Endodermal cell (in vitro differentiated cells): ENCODE data around the gene PCCA. TPM values are rescaled to one million over a fixed set of nuclear protein-coding genes. Genes with fewer than 3 reads are reported as not detected.
A peak's percentile ranks its signal among the peaks of the same experiment; 100 is the strongest.

Source experiments
- DNase-seq: peaks from one replicate; pipeline ENCODE4 v3.0.0-alpha.2; 2017
- H3K27ac ChIP-seq: 2 replicates; pipeline ENCODE4 v1.5.1; 2013; ENCODE audit warnings: mild to moderate bottlenecking, low read depth, low read length, moderate library complexity
- H3K27me3 ChIP-seq: 2 replicates; pipeline ENCODE4 v1.6.1; 2013; ENCODE audit warnings: mild to moderate bottlenecking, low read length, moderate library complexity; ENCODE audit not compliant: insufficient read depth, control insufficient read depth, poor library complexity, severe bottlenecking
- H3K36me3 ChIP-seq: 2 replicates; pipeline ENCODE4 v1.7.0; 2013; ENCODE audit warnings: mild to moderate bottlenecking, low read length, moderate library complexity; ENCODE audit not compliant: control insufficient read depth, insufficient read depth
- H3K4me1 ChIP-seq: one replicate; pipeline ENCODE4 v1.7.0; 2013; ENCODE audit warnings: low read length; ENCODE audit not compliant: control insufficient read depth, insufficient read depth
- H3K4me3 ChIP-seq: 2 replicates; pipeline ENCODE4 v1.5.1; 2013; ENCODE audit warnings: mild to moderate bottlenecking, low read length, moderate library complexity
- H3K9ac ChIP-seq: 2 replicates; pipeline ENCODE4 v1.6.1; 2013; ENCODE audit warnings: mild to moderate bottlenecking, low read length, moderate library complexity; ENCODE audit not compliant: poor library complexity, severe bottlenecking; ENCODE audit errors: extremely low read depth
- H3K9me3 ChIP-seq: 2 replicates; pipeline ENCODE4 v1.6.1; 2013; ENCODE audit warnings: mild to moderate bottlenecking, low read length, moderate library complexity; ENCODE audit not compliant: control insufficient read depth
- H3K27ac Mint-ChIP-seq: 2 replicates; pipeline ENCODE4 v1.8.0; 2020; ENCODE audit warnings: mixed read lengths
- H3K27me3 Mint-ChIP-seq: 2 replicates; pipeline ENCODE4 v1.8.0; 2021; ENCODE audit warnings: mild to moderate bottlenecking, mixed read lengths; ENCODE audit not compliant: insufficient read depth
- H3K36me3 Mint-ChIP-seq: 2 replicates; pipeline ENCODE4 v1.8.0; 2020; ENCODE audit warnings: low read depth, mixed read lengths
- H3K4me1 Mint-ChIP-seq: 2 replicates; pipeline ENCODE4 v1.8.0; 2020; ENCODE audit warnings: mixed read lengths
- H3K4me3 Mint-ChIP-seq: 2 replicates; pipeline ENCODE4 v1.8.0; 2020; ENCODE audit warnings: mild to moderate bottlenecking, moderate library complexity, mixed read lengths
- H3K9me3 Mint-ChIP-seq: 2 replicates; pipeline ENCODE4 v1.8.0; 2020; ENCODE audit warnings: mild to moderate bottlenecking, mixed read lengths
- CTCF ChIP-seq: fragments of 200-600 bp; sonication (generic); conservative IDR thresholded peaks from 2 replicates; pipeline ENCODE4 v1.5.0; 2021; ENCODE audit warnings: antibody characterized with exemption, mild to moderate bottlenecking
- WGBS, 2 experiments: methylation state at CpG; one replicate each; pipeline versions ENCODE4 v1.1.5 to v1.1.7; 2013; ENCODE audit warnings: missing lambda C conversion rate in 2 of 2, mixed read lengths in 1 of 2; ENCODE audit not compliant: insufficient coverage in 1 of 2, insufficient read length in 1 of 2; 5-methylcytosine and 5-hydroxymethylcytosine counted together
- total RNA-seq, 2 donors: library from RNA; stranded (reverse); fragmentation: NEBNext Ultra II Directional in 1 of 2; extraction: Animal tissue kit (Norgen Biotek cat#: 25700) in 1 of 2; gene quantifications; 2 replicates in 1 of 2; 3 replicates in 1 of 2; pipeline ENCODE4 v1.2.1, GENCODE V29; 2021

The PCCA gene
- total RNA-seq, 2 donors from 2014 or later = 60.2 to 67.2 TPM

- Histone ChIP-seq H3K27ac (no peak overlapping the region), H3K9me3 (no peaks in the 10 kb centered on the region), H3K27me3 (no peaks in the 10 kb centered on the region), H3K9ac (no peak overlapping the region), H3K4me1 (no peaks in the 10 kb centered on the region), H3K36me3 (peaks cover 21% of the 10 kb centered on the region), H3K4me3 (no peak overlapping the region)
- H3K36me3 Mint-ChIP-seq = no peaks in the 10 kb centered on the region
- no peaks in the 10 kb centered on the region for H3K9me3 Mint-ChIP-seq
- DNase-seq = no peak
- peaks cover 2% of the 10 kb centered on the region for H3K4me1 Mint-ChIP-seq
- H3K27ac Mint-ChIP-seq = peak overlapping the region; percentile 9
- H3K4me3 Mint-ChIP-seq = no peak overlapping the region
- 91% methylated on average over 2 of the region's 2 CpGs; no CpG with 5 or more reads in 1 of the 2 experiments for WGBS, 2 experiments
- no peaks in the 10 kb centered on the region for H3K27me3 Mint-ChIP-seq
- TF ChIP-seq CTCF = no peak
Measured at GRCh38 chr13:100298116-100298681, 209.3 kb downstream of the PCCA start.

- Histone ChIP-seq H3K27me3 (no peaks in the 10 kb centered on the region), H3K4me3 (no peak overlapping the region), H3K4me1 (no peaks in the 10 kb centered on the region), H3K9ac (no peak overlapping the region), H3K9me3 (no peaks in the 10 kb centered on the region), H3K36me3 (peaks cover 24% of the 10 kb centered on the region), H3K27ac (no peak overlapping the region)
- Mint-ChIP-seq H3K4me3 (no peak overlapping the region), H3K4me1 (peaks cover 3% of the 10 kb centered on the region), H3K27me3 (no peaks in the 10 kb centered on the region), H3K9me3 (no peaks in the 10 kb centered on the region), H3K36me3 (no peaks in the 10 kb centered on the region), H3K27ac (no peak overlapping the region)
- no peak for DNase-seq
- WGBS, 2 experiments = 100% methylated on average over 1 of the region's 2 CpGs; no CpG with 5 or more reads in 1 of the 2 experiments
- TF ChIP-seq CTCF = no peak
Measured at GRCh38 chr13:100298691-100299090, 209.8 kb downstream of the PCCA start.

GRCh38 chr13:100300243-100300642 is 211.3 kb downstream of the PCCA start:
- H3K27ac ChIP-seq = no peak overlapping the region
- H3K36me3 Mint-ChIP-seq = peaks cover 6% of the 10 kb centered on the region
- H3K9me3 Mint-ChIP-seq = no peaks in the 10 kb centered on the region
- peaks cover 6% of the 10 kb centered on the region for H3K4me1 Mint-ChIP-seq
- no peaks in the 10 kb centered on the region for H3K9me3 ChIP-seq
- no peak overlapping the region for H3K4me3 Mint-ChIP-seq
- H3K9ac ChIP-seq = no peak overlapping the region
- H3K36me3 ChIP-seq = peaks cover 28% of the 10 kb centered on the region
- H3K4me1 ChIP-seq = no peaks in the 10 kb centered on the region
- 94 to 96% methylated on average over 2 to 3 of the region's 3 CpGs for WGBS, 2 experiments
- no peak for TF ChIP-seq CTCF
- no peak overlapping the region for H3K27ac Mint-ChIP-seq
- H3K4me3 ChIP-seq = no peak overlapping the region
- H3K27me3 ChIP-seq = no peaks in the 10 kb centered on the region
- no peaks in the 10 kb centered on the region for H3K27me3 Mint-ChIP-seq
- DNase-seq = no peak
